Measurements from ENCODE around the gene FANCE. TPM values are rescaled to one million over a fixed set of nuclear protein-coding genes. Genes with fewer than 3 reads are reported as not detected.

The FANCE gene
- total RNA-seq, 1 experiment from 2014 or later: 4.3 TPM

DNA sequence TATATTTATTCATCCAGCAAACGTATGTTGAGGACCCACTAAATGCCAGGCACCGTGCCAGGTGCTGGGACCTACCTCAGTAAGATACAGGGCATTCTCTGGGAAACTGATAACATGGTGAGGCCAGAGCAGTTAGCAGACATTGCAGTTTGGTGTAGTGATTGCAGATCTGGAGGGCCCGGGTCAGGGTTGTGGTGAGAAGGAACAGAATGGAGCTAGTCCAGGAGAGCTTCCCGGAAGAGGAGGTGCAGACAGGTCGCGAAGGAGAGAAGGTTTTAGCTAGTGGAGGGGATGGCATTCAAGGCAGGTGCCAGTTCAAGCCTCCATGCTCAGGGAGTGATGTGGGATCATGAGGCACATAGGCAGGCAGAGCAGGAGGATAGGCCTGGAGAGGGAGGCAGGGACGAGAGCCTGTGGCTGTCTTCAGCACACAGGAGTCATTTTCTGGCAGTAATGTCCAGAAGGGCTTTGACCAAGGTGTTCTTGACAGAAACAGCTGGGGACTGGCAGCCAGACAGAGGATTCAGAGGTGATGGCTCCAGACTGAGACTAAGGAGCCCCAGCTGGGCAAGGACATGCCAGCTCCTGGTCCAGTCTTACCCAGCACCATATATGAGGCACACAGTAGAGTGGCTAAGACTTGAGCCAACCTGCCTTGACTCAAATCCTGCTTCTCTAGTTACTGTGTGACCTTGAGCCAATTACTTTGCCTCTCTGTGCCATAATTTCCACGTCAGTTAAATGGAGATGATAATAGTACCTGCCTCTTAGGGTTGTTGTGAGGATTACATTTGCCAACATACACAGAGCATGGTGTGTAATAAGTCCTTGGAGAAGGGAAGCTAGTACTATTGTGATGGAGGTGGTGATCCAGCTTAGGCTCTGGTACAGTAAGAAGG lies 48.3 kb upstream of the FANCE start:
- Histone ChIP-seq H3K9me3 (ENCODE audit: control insufficient read depth, insufficient read depth, low read depth, low read length) (no peaks in the 10 kb centered on the region), H3K27ac (ENCODE audit: low read length) (no peak overlapping the region), H3K36me3 (ENCODE audit: control insufficient read depth, insufficient read depth, low read length) (no peaks in the 10 kb centered on the region), H3K27me3 (ENCODE audit: control insufficient read depth, insufficient read depth, low read length) (no peaks in the 10 kb centered on the region), H3K4me1 (ENCODE audit: control insufficient read depth, insufficient read depth, low read length) (no peaks in the 10 kb centered on the region), H3K4me3 (ENCODE audit: low read depth in 2 of 2, low read length in 2 of 2) (no peak overlapping the region)
- in situ Hi-C loops (cut with HindIII; ENCODE audit: low pct_unique_long_range_greater_than_20kb, low sequenced_read_pairs): no loop called here
- intact Hi-C loops (cut with micrococcal nuclease; ENCODE audit: unreplicated experiment): no loop called here
- no peak for TF ChIP-seq TCF7L2 (IDR thresholded peaks at IDR 0.05; ENCODE audit: low read depth, low read length)
- no peak for TF ChIP-seq POLR2AphosphoS5 (IDR thresholded peaks at IDR 0.05; ENCODE audit: low read depth, low read length)
- no peak for TF ChIP-seq SIN3A (IDR thresholded peaks at IDR 0.05; ENCODE audit: borderline replicate concordance, insufficient read depth, low read depth, low read length)
- TF ChIP-seq, protein P1, sequence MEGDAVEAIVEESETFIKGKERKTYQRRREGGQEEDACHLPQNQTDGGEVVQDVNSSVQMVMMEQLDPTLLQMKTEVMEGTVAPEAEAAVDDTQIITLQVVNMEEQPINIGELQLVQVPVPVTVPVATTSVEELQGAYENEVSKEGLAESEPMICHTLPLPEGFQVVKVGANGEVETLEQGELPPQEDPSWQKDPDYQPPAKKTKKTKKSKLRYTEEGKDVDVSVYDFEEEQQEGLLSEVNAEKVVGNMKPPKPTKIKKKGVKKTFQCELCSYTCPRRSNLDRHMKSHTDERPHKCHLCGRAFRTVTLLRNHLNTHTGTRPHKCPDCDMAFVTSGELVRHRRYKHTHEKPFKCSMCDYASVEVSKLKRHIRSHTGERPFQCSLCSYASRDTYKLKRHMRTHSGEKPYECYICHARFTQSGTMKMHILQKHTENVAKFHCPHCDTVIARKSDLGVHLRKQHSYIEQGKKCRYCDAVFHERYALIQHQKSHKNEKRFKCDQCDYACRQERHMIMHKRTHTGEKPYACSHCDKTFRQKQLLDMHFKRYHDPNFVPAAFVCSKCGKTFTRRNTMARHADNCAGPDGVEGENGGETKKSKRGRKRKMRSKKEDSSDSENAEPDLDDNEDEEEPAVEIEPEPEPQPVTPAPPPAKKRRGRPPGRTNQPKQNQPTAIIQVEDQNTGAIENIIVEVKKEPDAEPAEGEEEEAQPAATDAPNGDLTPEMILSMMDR (IDR thresholded peaks at IDR 0.05): no peak
- TF ChIP-seq, protein P2, sequence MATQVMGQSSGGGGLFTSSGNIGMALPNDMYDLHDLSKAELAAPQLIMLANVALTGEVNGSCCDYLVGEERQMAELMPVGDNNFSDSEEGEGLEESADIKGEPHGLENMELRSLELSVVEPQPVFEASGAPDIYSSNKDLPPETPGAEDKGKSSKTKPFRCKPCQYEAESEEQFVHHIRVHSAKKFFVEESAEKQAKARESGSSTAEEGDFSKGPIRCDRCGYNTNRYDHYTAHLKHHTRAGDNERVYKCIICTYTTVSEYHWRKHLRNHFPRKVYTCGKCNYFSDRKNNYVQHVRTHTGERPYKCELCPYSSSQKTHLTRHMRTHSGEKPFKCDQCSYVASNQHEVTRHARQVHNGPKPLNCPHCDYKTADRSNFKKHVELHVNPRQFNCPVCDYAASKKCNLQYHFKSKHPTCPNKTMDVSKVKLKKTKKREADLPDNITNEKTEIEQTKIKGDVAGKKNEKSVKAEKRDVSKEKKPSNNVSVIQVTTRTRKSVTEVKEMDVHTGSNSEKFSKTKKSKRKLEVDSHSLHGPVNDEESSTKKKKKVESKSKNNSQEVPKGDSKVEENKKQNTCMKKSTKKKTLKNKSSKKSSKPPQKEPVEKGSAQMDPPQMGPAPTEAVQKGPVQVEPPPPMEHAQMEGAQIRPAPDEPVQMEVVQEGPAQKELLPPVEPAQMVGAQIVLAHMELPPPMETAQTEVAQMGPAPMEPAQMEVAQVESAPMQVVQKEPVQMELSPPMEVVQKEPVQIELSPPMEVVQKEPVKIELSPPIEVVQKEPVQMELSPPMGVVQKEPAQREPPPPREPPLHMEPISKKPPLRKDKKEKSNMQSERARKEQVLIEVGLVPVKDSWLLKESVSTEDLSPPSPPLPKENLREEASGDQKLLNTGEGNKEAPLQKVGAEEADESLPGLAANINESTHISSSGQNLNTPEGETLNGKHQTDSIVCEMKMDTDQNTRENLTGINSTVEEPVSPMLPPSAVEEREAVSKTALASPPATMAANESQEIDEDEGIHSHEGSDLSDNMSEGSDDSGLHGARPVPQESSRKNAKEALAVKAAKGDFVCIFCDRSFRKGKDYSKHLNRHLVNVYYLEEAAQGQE (IDR thresholded peaks at IDR 0.05; ENCODE audit: insufficient read depth in 1 of 2, low read depth in 2 of 2, low read length in 1 of 2): no peak
- POLR2A ChIA-PET: no interaction called here
- BruUV-seq (replicated peaks): no TSS peak
- CTCF ChIA-PET: interaction anchor here (0.8 kb wide), 1 partner anchor 11 kb away, joined by 3 read pairs; no protein-coding TSS in a partner anchor
- DNase-seq (ENCODE audit: low read depth, low spot score) (no peak), ATAC-seq (no peak)

DNA sequence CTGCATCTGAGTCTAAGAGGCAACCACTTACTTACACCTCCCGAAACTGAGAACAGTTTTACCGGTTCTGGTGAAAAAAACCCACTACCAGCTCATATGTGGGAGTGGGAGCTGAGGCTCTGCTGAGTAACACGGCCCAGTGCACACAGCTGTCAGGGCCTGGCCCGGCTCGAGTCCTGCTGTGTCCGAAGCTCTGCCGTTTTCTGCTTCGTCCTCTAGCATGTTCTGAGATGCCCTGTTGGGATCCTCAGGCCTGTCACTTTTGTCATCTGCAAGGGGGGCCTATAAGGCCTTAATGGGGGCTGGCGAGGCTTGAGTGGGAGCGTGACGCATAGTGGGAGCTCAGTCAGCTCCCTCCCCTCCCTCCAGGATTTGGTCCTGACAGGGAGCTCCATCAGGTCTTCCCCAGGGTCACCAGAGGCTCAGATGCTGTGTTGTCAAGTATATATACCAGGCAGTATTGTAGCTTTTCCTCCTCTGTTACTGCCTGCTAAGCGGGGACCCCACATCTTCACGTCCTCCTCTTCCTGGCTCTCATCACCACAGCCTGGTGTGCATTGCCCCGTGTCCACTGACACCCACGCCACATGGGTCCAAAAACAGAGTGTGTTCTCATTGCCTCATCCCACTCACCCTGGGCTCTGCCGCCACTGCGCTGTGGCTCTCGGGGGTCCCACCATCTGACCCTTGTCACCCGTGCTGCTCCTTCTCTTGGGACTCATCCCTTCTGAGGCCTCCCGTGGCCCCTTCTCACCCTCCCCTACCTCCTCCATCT lies 45.2 kb upstream of the FANCE start:
- Histone ChIP-seq H3K27ac (ENCODE audit: low read length) (no peak overlapping the region), H3K9me3 (ENCODE audit: control insufficient read depth, insufficient read depth, low read depth, low read length) (no peaks in the 10 kb centered on the region), H3K36me3 (ENCODE audit: control insufficient read depth, insufficient read depth, low read length) (no peaks in the 10 kb centered on the region), H3K4me3 (ENCODE audit: low read depth in 2 of 2, low read length in 2 of 2) (no peak overlapping the region), H3K4me1 (ENCODE audit: control insufficient read depth, insufficient read depth, low read length) (no peaks in the 10 kb centered on the region), H3K27me3 (ENCODE audit: control insufficient read depth, insufficient read depth, low read length) (no peaks in the 10 kb centered on the region)
- in situ Hi-C loops (cut with HindIII; ENCODE audit: low pct_unique_long_range_greater_than_20kb, low sequenced_read_pairs) (no loop called here), intact Hi-C loops (cut with micrococcal nuclease; ENCODE audit: unreplicated experiment) (no loop called here)
- POLR2A ChIA-PET: no interaction called here
- CTCF ChIA-PET: interaction anchor here (1.0 kb wide), 1 partner anchor 65 kb away, joined by 3 read pairs; the partner anchor contains the start of gene PPARD
- ATAC-seq (no peak), DNase-seq (ENCODE audit: low read depth, low spot score) (no peak)
- TF ChIP-seq SIN3A (IDR thresholded peaks at IDR 0.05; ENCODE audit: borderline replicate concordance, insufficient read depth, low read depth, low read length) (no peak), TCF7L2 (IDR thresholded peaks at IDR 0.05; ENCODE audit: low read depth, low read length) (no peak)
- TF ChIP-seq, protein P1 (IDR thresholded peaks at IDR 0.05): no peak
- TF ChIP-seq, protein P2 (IDR thresholded peaks at IDR 0.05; ENCODE audit: insufficient read depth in 1 of 2, low read depth in 2 of 2, low read length in 1 of 2): no peak
- no TSS peak for BruUV-seq (replicated peaks)
